Activated T-cell treated with anti-CD3 and anti-CD28 coated beads, Interleukin-2, amount 50 U/mL, for 48 hours (primary cell): Measurements from ENCODE around the gene KCTD12.

Experiments used
- DNase-seq, 2 experiments: peaks; one replicate each; pipeline ENCODE4 v3.0.0-alpha.2; 2020

Gene KCTD12

DNA sequence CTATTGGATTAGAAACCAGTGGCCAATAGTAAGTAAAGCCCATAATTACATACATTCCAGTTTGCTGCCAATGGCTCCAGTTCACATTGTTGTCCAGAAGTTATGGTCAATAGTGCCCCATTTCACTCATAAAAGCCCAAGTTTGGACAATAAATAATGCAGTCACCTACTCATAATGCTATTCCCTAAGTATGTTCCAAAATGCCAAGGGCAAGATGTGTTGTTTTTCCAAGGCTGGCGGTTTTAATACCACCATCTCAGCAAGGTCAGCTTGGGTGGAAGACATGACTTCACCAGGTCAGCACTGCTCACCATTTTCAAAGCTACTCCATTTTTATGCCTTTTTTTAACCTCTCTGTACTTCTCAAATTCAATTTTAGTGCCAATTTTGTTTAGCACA lies 32.7 kb downstream of the KCTD12 start:
- DNase-seq = no peak

- DNase-seq = no peak
Observed at GRCh38 chr13:76852986-76853385, 33.2 kb downstream of the KCTD12 start.

DNA sequence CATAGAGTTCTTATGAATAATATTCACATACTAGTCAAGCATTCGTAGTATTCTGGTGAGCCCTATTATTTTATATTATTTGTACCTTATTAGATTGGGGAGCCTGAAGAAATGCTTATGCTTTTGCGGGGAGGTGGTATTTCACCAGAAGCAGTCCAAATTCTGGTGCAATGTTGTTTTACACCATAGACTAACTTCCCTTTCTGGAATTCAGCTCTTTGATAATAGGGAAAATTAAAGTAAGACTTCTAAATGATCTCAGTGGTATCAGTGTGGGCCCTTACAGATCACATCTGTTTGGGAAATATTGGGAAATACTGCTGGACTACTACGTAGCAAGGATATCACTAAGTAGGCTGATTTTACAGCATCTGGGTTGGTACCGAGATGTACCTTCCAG lies 34.2 kb downstream of the KCTD12 start:
- no peak for DNase-seq

GRCh38 chr13:76849493-76849892 lies 36.7 kb downstream of the KCTD12 start:
- DNase-seq = no peak

DNA sequence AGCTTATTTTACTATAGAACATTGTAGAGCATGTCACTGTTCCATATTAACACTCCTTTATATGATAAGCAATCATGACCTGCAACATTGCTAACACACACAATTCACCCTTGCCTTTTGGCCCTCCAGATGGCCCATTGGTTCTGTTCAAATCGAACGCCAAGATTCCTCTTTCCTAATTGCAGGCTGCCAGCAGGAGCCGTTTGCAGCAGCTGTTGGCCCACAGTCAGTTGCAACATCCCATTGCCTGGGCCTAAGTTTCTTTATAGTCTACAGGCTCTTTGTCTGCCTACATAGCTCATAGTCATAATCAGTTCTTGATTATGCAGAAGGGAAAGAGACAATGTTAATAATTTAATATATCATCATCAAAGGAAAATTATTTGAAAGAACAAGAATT lies 37.6 kb downstream of the KCTD12 start:
- DNase-seq = no peak

GRCh38 chr13:76846363-76846762 lies 39.8 kb downstream of the KCTD12 start:
- no peak for DNase-seq

DNA sequence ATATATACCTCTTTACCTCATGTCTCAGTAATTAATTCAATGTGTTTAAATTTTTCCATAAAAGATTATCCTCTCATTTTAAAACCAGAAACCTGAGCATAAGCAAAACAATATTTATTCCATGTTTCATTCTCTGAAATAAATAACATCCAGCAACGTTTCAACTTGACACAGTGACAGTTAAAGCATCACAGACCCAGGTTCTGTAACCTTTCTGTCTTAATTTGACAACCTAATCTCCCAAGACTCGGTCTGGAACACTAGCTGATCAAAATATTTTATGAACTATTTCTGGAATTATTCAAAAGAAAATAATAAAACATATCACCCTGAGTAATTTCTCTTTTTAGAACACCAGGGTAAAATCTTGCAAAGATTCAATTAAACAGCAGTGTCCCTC lies 40.3 kb downstream of the KCTD12 start:
- DNase-seq = no peak

DNA sequence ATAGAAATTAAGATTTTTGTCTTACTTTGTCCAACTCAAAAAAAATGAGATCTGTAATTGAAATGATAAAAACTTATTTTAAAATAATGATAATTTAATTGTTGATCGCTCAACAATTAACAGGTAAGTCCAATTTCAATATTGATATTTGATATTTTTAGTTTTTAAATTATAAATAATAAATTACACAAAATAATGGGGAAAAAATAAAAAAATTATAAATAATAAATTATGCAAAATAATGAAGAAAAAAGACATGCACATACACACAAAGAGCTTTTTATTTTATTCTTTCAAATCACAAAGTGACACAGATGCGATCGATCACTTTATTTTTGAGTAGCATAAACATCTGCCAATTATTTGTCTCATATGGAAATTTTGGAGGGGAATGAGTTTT lies 40.8 kb downstream of the KCTD12 start:
- no peak for DNase-seq

DNA sequence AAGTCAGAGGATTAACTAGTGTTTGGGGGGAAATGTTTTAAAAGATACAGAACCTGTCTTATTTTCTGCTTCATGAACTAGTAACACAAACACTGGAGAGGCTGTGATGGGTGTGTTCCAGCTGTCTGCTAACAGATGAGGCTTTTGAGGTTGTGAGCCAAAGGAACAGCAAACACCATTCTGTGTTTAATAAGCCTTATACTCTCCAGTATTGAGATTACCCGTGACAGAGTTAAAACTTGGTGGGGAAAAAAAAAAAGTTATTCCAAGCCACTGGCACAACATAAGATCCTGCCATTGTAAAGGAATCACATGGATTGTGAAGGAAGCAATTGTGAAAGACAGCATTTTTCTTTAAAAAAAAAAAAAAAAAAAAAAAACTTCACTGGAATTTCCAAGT lies 48.4 kb downstream of the KCTD12 start:
- DNase-seq = no peak

- no peak for DNase-seq
Observed at GRCh38 chr13:76836311-76836710, 49.9 kb downstream of the KCTD12 start.

DNA sequence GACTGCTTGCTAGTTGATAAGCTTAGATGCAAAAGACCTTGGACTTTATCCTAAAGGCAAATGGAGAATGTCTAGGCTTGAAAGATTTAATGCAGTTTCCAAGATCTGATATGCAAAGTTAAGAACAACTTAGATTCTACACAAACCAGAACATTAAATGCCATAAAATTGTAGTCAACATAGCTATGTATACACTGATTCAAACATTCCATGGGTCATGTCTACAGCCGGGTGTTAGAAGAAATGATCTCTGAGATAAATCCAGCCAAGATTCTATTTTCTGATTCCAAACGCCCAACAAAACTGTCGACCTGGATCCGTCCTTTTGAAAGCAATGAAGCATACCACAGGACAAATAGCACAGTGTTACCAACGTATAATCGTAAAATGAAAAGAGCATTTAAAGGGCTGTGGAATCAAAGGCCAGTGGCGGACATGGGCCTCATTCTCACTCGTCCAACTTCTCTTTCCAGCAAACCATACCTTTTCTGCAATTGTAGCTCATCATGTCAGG lies 52.7 kb downstream of the KCTD12 start:
- no peak for DNase-seq

DNA sequence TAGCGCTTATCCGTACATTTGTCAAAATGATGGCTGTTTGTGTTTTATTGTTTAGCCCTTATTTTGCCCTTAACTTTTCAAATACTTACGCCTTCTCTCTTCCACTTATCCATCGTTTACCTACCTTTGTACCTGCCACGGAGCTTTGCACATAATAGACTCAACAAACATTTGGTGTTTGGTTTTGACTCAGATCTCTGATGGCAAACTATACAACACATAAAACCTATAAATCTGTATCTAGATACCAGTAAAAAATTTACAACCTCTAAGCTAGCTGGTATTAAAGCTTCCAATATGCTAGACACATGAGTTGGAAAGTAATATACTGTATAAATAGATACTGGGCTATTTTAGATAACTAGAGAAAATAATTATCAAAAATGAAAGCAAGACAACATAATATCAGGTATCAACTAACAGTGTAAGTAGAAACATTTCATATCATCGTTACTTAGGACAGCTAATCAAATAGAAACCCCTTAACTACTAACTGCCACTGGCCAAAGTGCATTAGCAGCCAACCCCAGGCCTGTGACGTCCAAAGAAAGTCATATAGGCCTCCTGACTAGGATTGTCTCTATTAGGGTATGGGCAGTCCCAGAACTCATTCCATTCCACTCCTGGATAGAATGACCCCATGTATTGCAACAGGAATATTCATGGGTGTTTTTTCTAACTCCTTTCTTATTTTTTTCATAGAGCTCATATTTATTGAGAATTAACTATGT lies 53.8 kb downstream of the KCTD12 start:
- DNase-seq = no peak

- no peak for DNase-seq
Observed at GRCh38 chr13:76830805-76831204, 55.4 kb downstream of the KCTD12 start.
